ENCODE data around the gene ITSN1. TPM values are rescaled to one million over a fixed set of nuclear protein-coding genes. Genes with fewer than 3 reads are reported as not detected.

ITSN1 gene
- polyA plus RNA-seq, 1 donor from 2014 or later = 35.1 TPM

- no peaks in the 10 kb centered on the region for H3K9me2 ChIP-seq (ENCODE audit: insufficient read depth, low read length)
- H2AFZ ChIP-seq (ENCODE audit: low read depth, low read length) = no peak overlapping the region
- H3K4me3 ChIP-seq (ENCODE audit: low read length) = no peak overlapping the region
- no peaks in the 10 kb centered on the region for H3K9me3 ChIP-seq (ENCODE audit: low read length)
- TF ChIP-seq REST (IDR thresholded peaks at IDR 0.05; ENCODE audit: borderline replicate concordance) = no peak
- no peak for TF ChIP-seq EP300 (conservative IDR thresholded peaks at IDR 0.05; ENCODE audit: poor library complexity, severe bottlenecking)
- no peak for TF ChIP-seq SMC3 (conservative IDR thresholded peaks at IDR 0.05; ENCODE audit: poor library complexity)
- no peak for TF ChIP-seq CTCF (IDR thresholded peaks at IDR 0.05; ENCODE audit: poor library complexity, severe bottlenecking)
- TF ChIP-seq MXI1 (conservative IDR thresholded peaks at IDR 0.05; ENCODE audit: poor library complexity, severe bottlenecking) = no peak
- TF ChIP-seq RAD21 (conservative IDR thresholded peaks at IDR 0.05) = no peak
- TF ChIP-seq TAF1 (IDR thresholded peaks at IDR 0.05; ENCODE audit: low read depth) = no peak
- TF ChIP-seq EZH2 (IDR thresholded peaks at IDR 0.05; ENCODE audit: borderline replicate concordance, insufficient read depth, low read length, poor library complexity, severe bottlenecking) = no peak
- TF ChIP-seq POLR2AphosphoS5 (IDR thresholded peaks at IDR 0.05) = no peak
- H3K27ac ChIP-seq (ENCODE audit: low read length) = no peak overlapping the region
- H3K9ac ChIP-seq (ENCODE audit: low read length) = no peak overlapping the region
- no peaks in the 10 kb centered on the region for H3F3A ChIP-seq (ENCODE audit: insufficient read depth, low read length, poor library complexity, severe bottlenecking)
- H3K4me2 ChIP-seq (ENCODE audit: low read length) = no peak overlapping the region
- no peaks in the 10 kb centered on the region for H3K79me2 ChIP-seq (replicated peaks; ENCODE audit: insufficient read depth, low read length)
- H3K27me3 ChIP-seq (ENCODE audit: insufficient read depth, low read depth, low read length) = no peaks in the 10 kb centered on the region
- H4K20me1 ChIP-seq (ENCODE audit: insufficient read depth) = no peaks in the 10 kb centered on the region
- H3K36me3 ChIP-seq (ENCODE audit: insufficient read depth, low read length) = no peaks in the 10 kb centered on the region
Measured at GRCh38 chr21:33754481-33754880, 112.2 kb downstream of the ITSN1 start.

- Histone ChIP-seq H3K4me2 (ENCODE audit: low read length) (no peak overlapping the region), H3K9me3 (ENCODE audit: low read length) (no peaks in the 10 kb centered on the region), H3K9ac (ENCODE audit: low read length) (no peak overlapping the region), H2AFZ (ENCODE audit: low read depth, low read length) (no peak overlapping the region), H3K36me3 (ENCODE audit: insufficient read depth, low read length) (no peaks in the 10 kb centered on the region), H3K27me3 (ENCODE audit: insufficient read depth, low read depth, low read length) (no peaks in the 10 kb centered on the region), H3K4me3 (ENCODE audit: low read length) (no peak overlapping the region), H3K9me2 (ENCODE audit: insufficient read depth, low read length) (no peaks in the 10 kb centered on the region), H3F3A (ENCODE audit: insufficient read depth, low read length, poor library complexity, severe bottlenecking) (no peaks in the 10 kb centered on the region), H3K79me2 (replicated peaks; ENCODE audit: insufficient read depth, low read length) (no peaks in the 10 kb centered on the region), H3K27ac (ENCODE audit: low read length) (no peak overlapping the region), H4K20me1 (ENCODE audit: insufficient read depth) (no peaks in the 10 kb centered on the region)
- TF ChIP-seq SMC3 (conservative IDR thresholded peaks at IDR 0.05; ENCODE audit: poor library complexity) = no peak
- no peak for TF ChIP-seq EP300 (conservative IDR thresholded peaks at IDR 0.05; ENCODE audit: poor library complexity, severe bottlenecking)
- no peak for TF ChIP-seq RAD21 (conservative IDR thresholded peaks at IDR 0.05)
- no peak for TF ChIP-seq EZH2 (IDR thresholded peaks at IDR 0.05; ENCODE audit: borderline replicate concordance, insufficient read depth, low read length, poor library complexity, severe bottlenecking)
- no peak for TF ChIP-seq MXI1 (conservative IDR thresholded peaks at IDR 0.05; ENCODE audit: poor library complexity, severe bottlenecking)
- TF ChIP-seq REST (IDR thresholded peaks at IDR 0.05; ENCODE audit: borderline replicate concordance) = no peak
Measured at GRCh38 chr21:33755354-33755753, 113.1 kb downstream of the ITSN1 start.
